Tongue (tissue), 2 donors: ENCODE data around the gene ANKRD35. TPM values are rescaled to one million over a fixed set of nuclear protein-coding genes. Genes with fewer than 3 reads are reported as not detected.
A peak's percentile ranks its signal among the peaks of the same experiment; 100 is the strongest.
"Not testable (repeated sequence)": the region's sequence is repeated elsewhere in the genome, so short reads cannot be mapped to it uniquely, and the experiment has no call there.

Source experiments
- DNase-seq: peaks from one replicate; pipeline ENCODE4 v3.0.0-alpha.2; 2015
- total RNA-seq: library from RNA; depleted of rRNA; stranded (reverse); fragments of >200 nt; gene quantifications from one replicate; pipeline ENCODE4 v1.2.3, GENCODE V29; 2014

The ANKRD35 gene
- total RNA-seq: 13.1 TPM

DNA sequence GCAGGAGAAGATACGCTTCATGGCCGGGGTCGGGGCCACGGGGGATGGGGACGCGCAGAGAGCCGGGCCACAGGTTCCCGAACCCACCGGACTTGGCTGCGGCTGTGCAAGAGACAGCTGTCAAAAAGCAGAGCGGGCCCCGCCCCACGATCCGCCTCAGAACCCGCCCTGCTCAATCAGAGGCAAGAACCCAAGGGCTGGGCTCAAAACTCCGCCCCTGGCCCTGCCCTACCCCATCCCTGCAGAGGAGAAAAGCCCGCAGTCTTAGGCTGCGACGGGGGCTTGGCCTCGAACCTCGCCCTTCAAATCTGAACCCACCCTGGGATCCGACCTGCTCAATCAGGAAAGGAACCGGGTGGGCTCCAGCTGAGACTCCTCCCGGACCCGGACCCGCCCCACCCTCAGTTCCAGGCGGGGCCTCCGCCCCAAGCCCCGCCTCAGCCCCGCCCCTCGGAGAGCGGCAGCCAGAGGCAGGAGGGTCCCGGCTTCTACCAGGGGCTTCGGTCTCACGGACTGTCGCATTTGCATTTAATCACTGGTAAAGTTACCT lies at the start of gene ANKRD35:
Gene ANKRD35, minus strand, starts transcription at position 129 of the 550 bp plus-strand sequence. Its CDS starts 108 bp downstream, at position 21.
- peak; percentile 88 for DNase-seq

DNA sequence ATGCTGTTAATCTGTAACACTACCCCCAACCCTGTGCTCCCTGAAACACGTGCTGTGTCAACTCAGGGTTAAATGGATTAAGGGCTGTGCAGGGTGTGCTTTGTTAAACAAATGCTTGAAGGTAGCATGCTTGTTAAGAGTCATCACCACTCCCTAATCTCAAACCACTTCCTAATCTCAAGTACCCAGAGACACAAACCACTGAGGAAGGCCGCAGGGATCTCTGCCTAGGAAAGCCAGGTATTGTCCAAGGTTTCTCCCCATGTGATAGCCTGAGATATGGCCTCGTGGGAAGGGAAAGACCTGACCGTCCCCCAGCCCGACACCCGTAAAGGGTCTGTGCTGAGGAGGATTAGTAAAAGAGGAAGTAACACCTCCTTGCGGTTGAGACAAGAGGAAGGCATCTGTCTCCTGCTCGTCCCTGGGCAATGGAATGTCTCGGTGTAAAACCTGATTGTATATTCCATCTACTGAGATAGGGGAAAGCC lies 46.9 kb upstream of the ANKRD35 start:
- DNase-seq: not testable (repeated sequence)

- DNase-seq: no peak
Observed at GRCh38 chr1:145927916-145928643, 42.4 kb upstream of the ANKRD35 start.

- peak; percentile 99 for DNase-seq
Observed at GRCh38 chr1:145927063-145927886, 41.6 kb upstream of the ANKRD35 start, which contains the start of gene RBM8A. Gene RBM8A (minus strand): TSS chr1:145927484. CDS start chr1:145927426, 58 bp downstream.

DNA sequence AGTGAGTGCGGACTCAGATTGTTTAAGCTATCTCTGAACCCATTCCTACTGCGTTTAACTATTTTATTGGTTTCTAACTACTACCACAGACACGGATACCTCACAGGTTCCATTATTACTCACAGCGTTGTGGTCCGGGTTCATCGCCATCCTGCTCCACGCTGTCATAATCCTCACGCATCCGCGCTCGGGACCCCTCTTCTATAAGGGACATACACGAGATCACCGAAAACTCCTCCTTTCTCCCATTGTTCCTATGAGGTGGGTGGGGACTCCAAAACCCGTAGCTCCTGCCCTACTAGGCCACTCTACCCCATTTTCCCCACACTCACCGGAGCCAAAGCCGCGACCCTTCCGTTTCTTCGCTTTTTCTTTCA lies 41.0 kb upstream of the ANKRD35 start:
- DNase-seq: no peak

DNA sequence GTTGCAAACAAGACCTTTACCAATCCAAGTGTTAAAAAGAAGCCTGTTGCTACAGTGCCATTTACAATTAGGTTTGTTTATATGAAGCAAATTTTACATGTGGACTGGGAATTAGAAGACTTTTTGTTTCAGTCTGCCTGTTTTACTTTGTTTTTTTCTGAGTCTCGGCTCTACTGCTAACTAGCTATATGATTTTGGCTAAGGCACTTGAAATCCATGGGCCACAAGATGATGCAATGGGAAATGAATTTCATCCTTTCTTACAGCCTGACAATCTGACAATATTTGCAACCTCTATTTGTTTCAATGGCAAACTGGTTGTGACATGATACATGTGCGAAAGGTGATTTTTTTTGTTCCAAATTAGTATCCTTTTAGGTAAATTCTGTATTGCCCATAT lies 36.6 kb upstream of the ANKRD35 start:
- no peak for DNase-seq

GRCh38 chr1:145920297-145920696 lies 34.6 kb upstream of the ANKRD35 start:
- DNase-seq: not testable (repeated sequence)

DNA sequence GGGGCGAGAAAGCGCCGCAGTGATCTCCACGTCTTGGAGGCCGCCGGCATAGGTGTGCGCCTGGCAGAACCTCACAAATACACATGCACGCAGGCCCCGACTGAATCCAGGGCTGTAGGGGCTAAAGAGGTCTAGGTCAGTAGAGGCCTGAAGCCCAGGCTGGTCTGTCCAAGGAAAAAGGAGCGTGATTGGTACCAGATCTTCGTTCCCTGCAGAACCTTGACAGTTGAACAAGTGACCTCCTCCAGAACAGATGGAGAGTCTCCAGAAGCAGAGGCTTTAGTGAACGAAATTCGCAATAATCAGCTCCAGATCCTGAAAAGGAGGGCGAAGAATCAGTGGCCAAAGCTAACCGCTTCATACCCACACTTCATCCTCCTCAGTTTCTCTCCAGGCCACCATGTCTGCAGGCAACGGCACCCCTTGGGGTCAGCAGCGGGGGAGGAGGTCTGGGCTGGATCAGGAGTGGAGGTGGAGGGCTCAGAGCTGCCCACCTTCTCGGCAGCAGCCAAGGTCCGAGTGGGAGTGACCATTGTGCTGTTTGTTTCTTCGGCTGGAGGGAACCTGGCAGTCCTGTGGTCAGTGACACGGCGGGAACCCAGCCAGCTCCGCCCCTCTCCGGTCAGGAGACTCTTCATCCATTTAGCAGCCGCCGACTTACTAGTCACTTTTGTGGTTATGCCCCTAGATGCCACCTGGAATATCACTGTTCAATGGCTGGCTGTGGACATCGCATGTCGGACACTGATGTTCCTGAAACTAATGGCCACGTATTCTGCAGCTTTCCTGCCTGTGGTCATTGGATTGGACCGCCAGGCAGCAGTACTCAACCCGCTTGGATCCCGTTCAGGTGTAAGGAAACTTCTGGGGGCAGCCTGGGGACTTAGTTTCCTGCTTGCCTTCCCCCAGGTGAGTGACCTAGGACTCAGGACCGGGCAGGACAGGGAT lies 33.6 kb upstream of the ANKRD35 start:
- DNase-seq: peak; percentile 40

- peak; percentile 94 for DNase-seq
Observed at GRCh38 chr1:145918144-145918991, 32.7 kb upstream of the ANKRD35 start, which contains the start of gene PEX11B. Gene PEX11B (minus strand): TSS chr1:145918717. CDS start chr1:145918688, 29 bp downstream.

DNA sequence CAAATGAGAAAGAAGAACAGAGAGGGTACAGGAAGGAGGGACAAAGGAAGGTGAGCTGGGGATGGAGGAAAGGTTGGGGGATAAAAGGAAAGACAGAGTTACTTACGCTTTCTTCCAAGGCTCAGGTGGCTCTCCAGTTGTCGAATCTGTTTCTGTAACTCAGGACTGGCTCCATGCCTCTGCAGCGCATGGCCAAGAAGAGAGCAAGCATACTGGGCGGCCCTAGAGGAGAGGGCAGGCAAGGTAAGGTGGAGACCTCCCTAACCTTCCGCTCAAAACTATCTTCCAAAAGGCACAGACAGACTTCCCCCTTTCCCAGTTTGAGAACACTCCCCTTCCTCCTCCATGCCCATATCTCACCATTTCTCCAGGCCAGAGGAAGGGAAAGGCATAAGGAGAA lies 31.9 kb upstream of the ANKRD35 start:
- DNase-seq: no peak

DNA sequence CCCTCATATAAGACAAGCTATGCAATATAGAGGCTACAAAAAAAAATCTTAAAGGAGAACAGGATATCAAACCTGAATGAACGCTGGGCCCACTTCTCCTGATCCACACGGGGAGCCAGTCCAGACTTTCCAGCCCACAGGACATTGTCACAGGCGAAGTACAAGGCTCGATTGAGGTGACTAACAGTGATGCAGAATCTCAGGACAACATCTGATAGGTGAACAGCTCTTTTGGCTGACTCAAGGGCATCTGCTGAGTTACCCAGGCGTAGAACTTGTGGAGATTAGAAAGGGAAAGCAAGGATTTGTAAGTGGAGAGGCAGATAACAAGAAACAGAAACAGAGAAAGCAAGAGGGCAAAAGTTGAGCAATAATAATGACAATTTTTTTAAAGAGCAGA lies 31.1 kb upstream of the ANKRD35 start:
- no peak for DNase-seq

DNA sequence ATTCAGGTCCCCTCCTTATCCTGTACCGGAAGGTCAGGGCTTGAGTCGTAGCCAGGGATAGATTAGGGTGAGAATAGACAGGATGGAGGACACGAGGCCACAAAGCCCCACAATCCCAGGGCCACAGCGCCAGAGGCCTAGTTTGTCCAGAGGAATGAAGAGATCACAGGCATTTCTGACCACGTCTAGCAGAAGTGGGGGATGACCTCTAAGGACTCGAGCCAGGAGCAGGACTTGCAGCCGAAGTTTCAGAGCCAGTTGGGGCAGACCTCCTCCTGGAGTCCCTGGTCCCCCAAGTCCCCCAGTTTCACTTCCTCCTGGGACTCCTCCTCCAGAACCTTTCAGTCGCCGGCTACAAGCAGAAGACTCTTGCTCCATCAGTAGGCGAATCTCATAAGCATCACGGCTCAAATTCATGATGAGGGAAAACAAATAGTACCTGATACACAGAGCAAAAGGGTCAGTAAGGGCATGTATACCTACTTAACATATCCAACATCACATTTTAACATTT lies 26.5 kb upstream of the ANKRD35 start:
- no peak for DNase-seq

GRCh38 chr1:145908653-145909052 lies 23.0 kb upstream of the ANKRD35 start:
- no peak for DNase-seq

GRCh38 chr1:145906954-145907753 lies 21.5 kb upstream of the ANKRD35 start:
- no peak for DNase-seq

DNA sequence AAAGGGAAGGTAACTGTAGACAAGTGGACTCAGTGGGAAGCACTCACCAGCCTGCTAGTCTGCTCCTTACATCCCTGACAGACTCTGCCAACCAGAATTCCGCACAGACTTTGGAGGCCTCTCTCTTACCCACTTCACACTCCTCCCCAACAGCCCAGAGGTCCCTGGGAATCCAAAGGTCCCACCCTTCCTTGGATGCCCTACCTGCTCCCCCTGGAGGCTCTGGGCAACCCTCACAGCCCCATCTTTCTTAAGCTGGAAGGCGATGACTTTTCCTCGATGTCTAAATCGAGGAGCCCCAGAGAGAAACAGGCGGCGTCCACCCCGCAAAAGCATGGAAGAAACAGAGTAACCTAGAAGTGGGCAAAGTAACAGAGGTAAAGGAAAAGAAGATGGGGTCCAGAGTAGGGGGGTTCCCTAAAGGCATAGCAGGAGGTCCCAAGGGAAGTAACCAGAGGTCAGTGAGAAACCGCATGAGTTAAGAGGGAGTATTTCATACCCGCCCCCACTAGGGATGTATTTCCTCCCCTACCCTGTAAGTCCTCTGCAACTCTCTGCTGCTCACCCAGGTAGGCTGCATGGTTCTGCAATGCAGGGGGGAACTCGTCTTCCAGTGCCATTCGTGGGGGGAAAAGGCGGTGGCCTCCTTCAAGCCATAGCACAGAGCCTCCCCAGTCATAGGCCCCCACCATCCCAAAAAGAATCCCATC lies 15.8 kb upstream of the ANKRD35 start:
- DNase-seq: no peak

GRCh38 chr1:145898756-145899155 lies 13.1 kb upstream of the ANKRD35 start:
- no peak for DNase-seq

DNA sequence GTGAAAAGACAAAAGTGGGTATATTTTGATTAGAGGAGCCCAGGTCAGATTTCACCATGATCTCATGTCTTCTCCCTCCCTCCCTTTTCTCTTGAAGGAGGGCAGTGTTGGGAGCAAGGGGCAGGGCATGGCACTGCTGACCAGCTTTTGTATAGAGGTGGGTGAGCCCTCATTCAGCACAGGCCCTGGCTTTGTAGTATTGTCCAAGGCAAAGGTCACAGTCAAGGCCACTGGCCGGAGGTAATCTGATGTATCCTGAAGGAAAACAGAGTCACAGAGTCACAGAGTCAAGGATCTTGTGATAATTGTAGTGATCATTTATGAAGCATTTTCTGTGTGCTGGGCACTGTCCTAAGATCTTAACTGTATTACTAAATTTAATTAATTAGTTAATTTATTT lies 12.3 kb upstream of the ANKRD35 start:
- DNase-seq: no peak

- DNase-seq: no peak
Observed at GRCh38 chr1:145895471-145895870, 9.8 kb upstream of the ANKRD35 start.
